HCT116 (cell line): ENCODE results near the gene CPED1.

Experiments
- ELF1 ChIP-seq: IDR thresholded peaks from 2 replicates; pipeline ENCODE4 v1.6.1; 2012; ENCODE audit warnings: low read depth, borderline replicate concordance
- FOSL1 ChIP-seq: IDR thresholded peaks from 2 replicates; pipeline ENCODE4 v1.6.1; 2012; ENCODE audit warnings: low read depth
- POLR2A ChIP-seq: IDR thresholded peaks from 2 replicates; pipeline ENCODE4 v1.7.0; 2011; ENCODE audit warnings: borderline replicate concordance; ENCODE audit not compliant: insufficient read depth, insufficient read length; ENCODE audit errors: extremely low read depth
- TF ChIP-seq, protein P1 (sequence below), 3 experiments: fragments of 200-600 bp in 1 of 3; sonication (generic) in 1 of 3; IDR thresholded peaks in 2 of 3; conservative IDR thresholded peaks in 1 of 3; 2 replicates each; pipeline ENCODE4 v1.5.1; 2012 to 2017; ENCODE audit warnings: low read depth in 2 of 3, low read length in 2 of 3, antibody characterized with exemption in 1 of 3, borderline replicate concordance in 1 of 3, control low read depth in 1 of 3, mild to moderate bottlenecking in 1 of 3, mixed read lengths in 1 of 3, mixed run types in 1 of 3, moderate library complexity in 1 of 3; ENCODE audit not compliant: insufficient read depth in 1 of 3

DNA sequence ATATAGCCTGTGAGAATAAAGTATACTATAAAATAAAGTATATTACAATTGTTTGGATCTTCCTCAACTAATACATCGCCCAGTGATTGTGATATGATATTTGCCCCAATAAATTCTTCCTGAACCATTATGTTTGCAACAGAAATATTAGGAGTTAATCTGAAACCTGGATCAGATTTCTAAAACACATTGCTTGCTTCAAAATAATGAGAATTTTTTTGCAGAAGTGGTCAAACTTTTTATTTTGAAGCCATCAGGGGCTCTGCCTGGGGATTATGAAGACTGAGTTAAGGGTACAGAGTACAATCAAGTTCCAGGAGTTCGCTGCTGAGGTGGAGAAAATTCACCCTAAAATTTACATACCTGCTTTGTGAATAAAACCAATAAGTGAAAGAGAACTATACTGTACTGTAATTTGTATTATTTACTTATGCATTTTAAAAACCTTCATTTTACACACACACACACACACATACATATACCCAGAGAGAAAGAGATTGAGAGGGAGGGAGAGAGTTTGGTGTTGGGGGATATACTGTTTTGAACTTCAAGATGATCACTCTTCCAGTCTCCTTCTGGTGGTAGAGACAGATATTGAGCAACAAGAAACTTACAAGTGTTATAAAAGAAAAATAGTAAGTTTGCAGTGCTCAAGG lies 91.9 kb downstream of the CPED1 start:
- TF ChIP-seq, protein P1, sequence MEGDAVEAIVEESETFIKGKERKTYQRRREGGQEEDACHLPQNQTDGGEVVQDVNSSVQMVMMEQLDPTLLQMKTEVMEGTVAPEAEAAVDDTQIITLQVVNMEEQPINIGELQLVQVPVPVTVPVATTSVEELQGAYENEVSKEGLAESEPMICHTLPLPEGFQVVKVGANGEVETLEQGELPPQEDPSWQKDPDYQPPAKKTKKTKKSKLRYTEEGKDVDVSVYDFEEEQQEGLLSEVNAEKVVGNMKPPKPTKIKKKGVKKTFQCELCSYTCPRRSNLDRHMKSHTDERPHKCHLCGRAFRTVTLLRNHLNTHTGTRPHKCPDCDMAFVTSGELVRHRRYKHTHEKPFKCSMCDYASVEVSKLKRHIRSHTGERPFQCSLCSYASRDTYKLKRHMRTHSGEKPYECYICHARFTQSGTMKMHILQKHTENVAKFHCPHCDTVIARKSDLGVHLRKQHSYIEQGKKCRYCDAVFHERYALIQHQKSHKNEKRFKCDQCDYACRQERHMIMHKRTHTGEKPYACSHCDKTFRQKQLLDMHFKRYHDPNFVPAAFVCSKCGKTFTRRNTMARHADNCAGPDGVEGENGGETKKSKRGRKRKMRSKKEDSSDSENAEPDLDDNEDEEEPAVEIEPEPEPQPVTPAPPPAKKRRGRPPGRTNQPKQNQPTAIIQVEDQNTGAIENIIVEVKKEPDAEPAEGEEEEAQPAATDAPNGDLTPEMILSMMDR (IDR thresholded peaks at IDR 0.05 in 2 of 3, conservative IDR thresholded peaks at IDR 0.05 in 1 of 3; ENCODE audit: borderline replicate concordance in 1 of 3, insufficient read depth in 1 of 3, low read depth in 2 of 3, low read length in 2 of 3) = no peak
- no peak for TF ChIP-seq POLR2A
- no peak for TF ChIP-seq ELF1
- no peak for TF ChIP-seq FOSL1
